HepG2 (cell line): Measurements from ENCODE around the gene ABHD12. TPM values are rescaled to one million over a fixed set of nuclear protein-coding genes. Genes with fewer than 3 reads are reported as not detected.

Experiments
- AHR ChIP-seq: IDR thresholded peaks from 2 replicates; pipeline ENCODE4 v1.6.1; 2018; ENCODE audit warnings: missing genetic modification reagents, missing compliant biosample characterization
- HOXA9 ChIP-seq: sonication (generic); formaldehyde crosslinking; IDR thresholded peaks from 2 replicates; pipeline ENCODE4 v1.8.1; 2022; ENCODE audit warnings: missing genetic modification reagents, mild to moderate bottlenecking, moderate library complexity, borderline replicate concordance
- IRF1 ChIP-seq: sonication (generic); formaldehyde crosslinking; IDR thresholded peaks from 2 replicates; pipeline ENCODE4 v1.4.0; 2020; ENCODE audit warnings: low read depth, mild to moderate bottlenecking, missing genetic modification reagents
- MAFK ChIP-seq, 2 experiments: IDR thresholded peaks in 1 of 2; conservative IDR thresholded peaks in 1 of 2; 2 replicates each; pipeline ENCODE4 v1.6.1; 2011; ENCODE audit warnings: improper control_type of control experiment in 2 of 2, low read length in 2 of 2
- MYPOP ChIP-seq: sonication (generic); formaldehyde crosslinking; IDR thresholded peaks from 2 replicates; pipeline ENCODE4 v1.8.1; 2023; ENCODE audit warnings: mild to moderate bottlenecking, moderate library complexity, missing genetic modification reagents
- PAWR ChIP-seq: sonication (generic); formaldehyde crosslinking; IDR thresholded peaks from 2 replicates; pipeline ENCODE4 v1.4.0; 2020; ENCODE audit warnings: missing genetic modification reagents, mild to moderate bottlenecking, borderline replicate concordance
- PLRG1 ChIP-seq: fragments of 450-650 bp; conservative IDR thresholded peaks from 2 replicates; pipeline ENCODE4 v1.6.1; 2016
- RAD51 ChIP-seq: fragments of 450-650 bp; IDR thresholded peaks from 2 replicates; pipeline ENCODE4 v1.6.1; 2016; ENCODE audit warnings: borderline replicate concordance
- SIX4 ChIP-seq: sonication (generic); formaldehyde crosslinking; IDR thresholded peaks from 2 replicates; pipeline ENCODE4 v1.4.0; 2020; ENCODE audit warnings: missing genetic modification reagents
- THAP11 ChIP-seq: IDR thresholded peaks from 2 replicates; pipeline ENCODE4 v1.6.1; 2016; ENCODE audit warnings: missing biosample characterization, missing genetic modification reagents
- THYN1 ChIP-seq: sonication (generic); formaldehyde crosslinking; IDR thresholded peaks from 2 replicates; pipeline ENCODE4 v1.8.1; 2023; ENCODE audit warnings: low read depth, mild to moderate bottlenecking, moderate library complexity, missing genetic modification reagents, borderline replicate concordance
- ZBED4 ChIP-seq: sonication (generic); formaldehyde crosslinking; IDR thresholded peaks from 2 replicates; pipeline ENCODE4 v1.4.0; 2020; ENCODE audit warnings: missing genetic modification reagents, borderline replicate concordance
- ZBTB37 ChIP-seq: sonication (generic); formaldehyde crosslinking; IDR thresholded peaks from 2 replicates; pipeline ENCODE4 v1.4.0; 2020; ENCODE audit warnings: mild to moderate bottlenecking, missing genetic modification reagents
- ZBTB38 ChIP-seq: sonication (generic); formaldehyde crosslinking; IDR thresholded peaks from 2 replicates; pipeline ENCODE4 v1.5.1; 2020; ENCODE audit warnings: mild to moderate bottlenecking, missing genetic modification reagents
- ZNF160 ChIP-seq: sonication (generic); formaldehyde crosslinking; IDR thresholded peaks from 2 replicates; pipeline ENCODE4 v1.8.0; 2022; ENCODE audit warnings: mild to moderate bottlenecking, inconsistent platforms, missing genetic modification reagents
- ZNF3 ChIP-seq: IDR thresholded peaks from 2 replicates; pipeline ENCODE4 v1.7.0; 2017; ENCODE audit warnings: inconsistent platforms
- ZNF333 ChIP-seq: sonication (generic); formaldehyde crosslinking; IDR thresholded peaks from 2 replicates; pipeline ENCODE4 v1.4.0; 2020; ENCODE audit warnings: mild to moderate bottlenecking, missing genetic modification reagents, borderline replicate concordance
- ZNF354B ChIP-seq: sonication (generic); formaldehyde crosslinking; IDR thresholded peaks from 2 replicates; pipeline ENCODE4 v1.8.0; 2022; ENCODE audit warnings: mild to moderate bottlenecking, missing genetic modification reagents
- ZNF557 ChIP-seq: sonication (generic); formaldehyde crosslinking; IDR thresholded peaks from 2 replicates; pipeline ENCODE4 v1.4.0; 2020; ENCODE audit warnings: missing genetic modification reagents
- ZNF605 ChIP-seq: sonication (generic); formaldehyde crosslinking; IDR thresholded peaks from 2 replicates; pipeline ENCODE4 v1.8.0; 2022; ENCODE audit warnings: mild to moderate bottlenecking, missing genetic modification reagents
- ZNF619 ChIP-seq: sonication (generic); formaldehyde crosslinking; IDR thresholded peaks from 2 replicates; pipeline ENCODE4 v1.4.0; 2020; ENCODE audit warnings: mild to moderate bottlenecking, missing genetic modification reagents
- ZNF672 ChIP-seq: sonication (generic); formaldehyde crosslinking; IDR thresholded peaks from 2 replicates; pipeline ENCODE4 v1.8.1; 2022; ENCODE audit warnings: missing genetic modification reagents
- polyA plus RNA-seq, 8 experiments: library from polyadenylated mRNA; depleted of rRNA in 3 of 8; stranded (reverse) in 7 of 8; unstranded in 1 of 8; fragments of >200 nt; fragmentation: Illumina TruSeq in 4 of 8; extraction: Trizol in 4 of 8; gene quantifications; 2 replicates each; pipeline versions ENCODE4 v1.2.1 to v1.2.3, GENCODE V29; 2011 to 2016; ENCODE audit warnings: low read depth in 4 of 8, missing spikeins in 1 of 8, mixed read lengths in 1 of 8; ENCODE audit not compliant: insufficient read depth in 1 of 8
- total RNA-seq, 5 experiments: library from RNA; depleted of rRNA; stranded (reverse); fragments of >200 nt; fragmentation: Illumina TruSeq; extraction: Trizol; gene quantifications; 2 replicates each; pipeline ENCODE4 v1.2.3, GENCODE V29; 2016; ENCODE audit warnings: low read depth in 1 of 5

Gene ABHD12
- total and polyA plus RNA-seq, 2 of the 13 experiments (the other 11 are each of a cell fraction or from before 2014, with no cell fraction given) = 23.5 to 72.1 TPM

GRCh38 chr20:25407311-25408169 is 16.9 kb upstream of the ABHD12 start, which contains the start of gene GINS1 (continued):
- peak; percentile 89 for TF ChIP-seq ZBED4 (CRISPR knock-in tag)
- TF ChIP-seq ZNF333 = peak; percentile 99
- TF ChIP-seq ZNF354B (CRISPR knock-in tag) = peak; percentile 99
- TF ChIP-seq MYPOP (CRISPR knock-in tag) = peak; percentile 99
- peak; percentile 100 for TF ChIP-seq ZNF605 (CRISPR knock-in tag)
- peak; percentile 98 for TF ChIP-seq HOXA9 (CRISPR knock-in tag)
- TF ChIP-seq AHR (CRISPR knock-in tag) = no peak; the same call in 1 of the 2 replicates
- TF ChIP-seq ZBTB37 = peak; percentile 90
- no peak for TF ChIP-seq RAD51
- peak; percentile 79 for TF ChIP-seq PAWR (CRISPR knock-in tag)
- peak; percentile 93 for TF ChIP-seq ZNF672
- TF ChIP-seq IRF1 (CRISPR knock-in tag) = peak; percentile 96
- no peak for TF ChIP-seq ZNF3 (CRISPR knock-in tag)
- TF ChIP-seq THYN1 = peak; percentile 97; the same call in 1 of the 2 replicates
- TF ChIP-seq THAP11 (CRISPR knock-in tag) = peak; percentile 94
- TF ChIP-seq PLRG1 = no peak
- peak; percentile 96 for TF ChIP-seq ZNF160
- peak; percentile 99 for TF ChIP-seq ZNF619
- TF ChIP-seq SIX4 = peak; percentile 64; the same call in 1 of the 2 replicates
- peak; percentile 96 for TF ChIP-seq ZBTB38 (CRISPR knock-in tag)
- peak; percentile 2 to 28; a peak in 1 of 4 replicates for TF ChIP-seq MAFK (conservative IDR thresholded peaks at IDR 0.05 in 1 of 2, IDR thresholded peaks at IDR 0.05 in 1 of 2; ENCODE audit: low read length in 2 of 2)
- TF ChIP-seq ZNF557 = peak; percentile 98
